GM15510 (cell line): ENCODE results near the gene TMEM150C.

Experiments used
- POLR2A ChIP-seq: IDR thresholded peaks from 3 replicates; pipeline ENCODE4 v1.6.1; 2011; ENCODE audit warnings: borderline replicate concordance; ENCODE audit not compliant: insufficient read length; ENCODE audit errors: extremely low read depth

TMEM150C gene

DNA sequence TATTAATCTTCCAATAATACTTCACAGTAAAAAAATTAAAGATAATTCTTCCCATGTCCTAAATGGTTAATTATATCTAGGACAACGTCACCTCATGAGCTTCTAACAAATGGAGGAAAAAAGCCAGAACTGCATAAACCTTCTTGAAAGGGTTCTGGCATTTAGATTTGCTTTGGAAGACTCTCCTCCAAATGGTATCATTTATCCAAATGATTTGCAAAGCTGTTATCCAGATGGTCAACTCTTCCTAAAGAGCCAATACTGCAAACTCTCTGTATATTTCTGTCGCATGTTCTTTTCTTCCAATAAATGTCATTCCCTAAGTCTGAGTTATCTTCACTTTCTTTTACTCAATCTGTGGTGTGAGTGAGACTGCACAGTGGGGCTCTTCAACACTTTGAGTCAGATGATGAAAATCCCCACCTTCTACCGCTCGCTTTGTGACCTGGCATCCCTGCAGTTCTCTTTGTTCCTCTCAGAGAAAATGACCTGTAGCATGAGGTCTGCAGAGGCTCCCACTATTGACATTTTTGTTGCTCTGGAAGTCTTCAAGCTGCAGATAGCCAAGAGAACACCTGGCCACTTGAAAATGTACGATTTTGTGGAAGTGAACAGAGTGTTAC is 52.9 kb downstream of the TMEM150C start:
- TF ChIP-seq POLR2A, result no peak

DNA sequence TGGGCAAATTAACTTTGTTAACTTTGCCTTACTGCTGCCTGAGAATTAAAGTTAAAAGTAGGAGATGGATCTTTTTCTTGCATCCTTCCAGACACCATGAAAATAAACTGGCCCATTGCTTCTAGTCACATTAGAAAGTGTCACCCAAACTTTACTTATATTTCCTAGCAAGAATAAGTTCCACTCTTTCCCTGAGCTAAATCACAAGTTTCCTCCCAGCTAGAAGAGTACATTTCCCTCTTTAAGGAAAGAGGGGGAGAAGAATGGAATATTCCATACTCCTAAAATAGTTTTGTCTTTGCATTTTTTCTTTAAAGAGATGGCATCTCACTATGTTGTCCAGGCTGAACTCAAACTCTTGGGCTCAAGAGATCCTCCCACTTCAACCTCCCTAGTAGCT is 53.8 kb downstream of the TMEM150C start:
- no peak for TF ChIP-seq POLR2A

DNA sequence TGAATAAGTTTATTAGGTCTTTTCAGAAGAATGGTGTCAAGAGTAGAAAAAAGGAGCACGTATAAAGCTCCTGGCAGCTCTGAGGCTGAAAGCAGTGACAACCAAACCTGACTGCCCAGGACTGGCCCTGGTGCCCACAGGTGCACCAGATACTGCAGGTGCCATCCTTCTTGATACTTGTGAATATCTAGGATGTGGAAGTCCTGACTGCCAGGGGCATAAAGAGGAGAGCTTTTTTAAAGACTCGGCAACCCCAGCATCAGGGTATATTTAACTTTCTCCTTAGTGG is 60.7 kb downstream of the TMEM150C start:
- TF ChIP-seq POLR2A, result no peak

DNA sequence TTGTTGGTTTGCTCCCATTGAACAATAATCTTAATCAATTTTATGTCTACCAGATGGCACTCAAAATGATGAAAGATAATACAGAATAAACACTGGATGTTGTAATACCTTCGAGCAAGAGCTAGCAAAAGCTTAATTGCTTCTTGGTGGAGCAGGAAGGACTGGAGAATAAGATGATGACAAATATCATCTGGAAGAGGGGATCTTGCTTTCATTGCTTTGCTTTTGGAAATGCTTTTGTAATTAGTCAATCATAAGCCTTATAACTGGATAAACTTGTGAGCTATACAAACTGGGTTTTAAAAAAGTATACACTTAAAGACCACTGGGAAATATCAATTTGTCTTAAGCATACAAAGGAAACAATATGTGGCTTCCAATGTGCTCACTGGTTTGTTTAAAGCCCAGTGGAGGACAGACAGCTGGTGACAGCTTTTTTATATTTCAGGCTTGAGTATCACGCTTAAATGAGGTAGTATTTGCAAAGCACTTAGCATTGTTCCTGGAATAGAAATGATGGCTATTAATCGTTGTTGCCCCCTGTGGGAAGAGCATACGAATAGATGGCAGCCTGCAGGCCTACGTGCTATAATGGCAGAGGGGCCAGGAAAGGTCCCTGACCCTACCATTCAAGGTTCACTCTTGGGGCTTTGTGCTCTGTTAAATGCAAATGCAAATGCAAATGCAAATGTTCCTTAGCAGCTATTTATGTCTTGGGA is 61.2 kb downstream of the TMEM150C start:
- TF ChIP-seq POLR2A, result no peak

DNA sequence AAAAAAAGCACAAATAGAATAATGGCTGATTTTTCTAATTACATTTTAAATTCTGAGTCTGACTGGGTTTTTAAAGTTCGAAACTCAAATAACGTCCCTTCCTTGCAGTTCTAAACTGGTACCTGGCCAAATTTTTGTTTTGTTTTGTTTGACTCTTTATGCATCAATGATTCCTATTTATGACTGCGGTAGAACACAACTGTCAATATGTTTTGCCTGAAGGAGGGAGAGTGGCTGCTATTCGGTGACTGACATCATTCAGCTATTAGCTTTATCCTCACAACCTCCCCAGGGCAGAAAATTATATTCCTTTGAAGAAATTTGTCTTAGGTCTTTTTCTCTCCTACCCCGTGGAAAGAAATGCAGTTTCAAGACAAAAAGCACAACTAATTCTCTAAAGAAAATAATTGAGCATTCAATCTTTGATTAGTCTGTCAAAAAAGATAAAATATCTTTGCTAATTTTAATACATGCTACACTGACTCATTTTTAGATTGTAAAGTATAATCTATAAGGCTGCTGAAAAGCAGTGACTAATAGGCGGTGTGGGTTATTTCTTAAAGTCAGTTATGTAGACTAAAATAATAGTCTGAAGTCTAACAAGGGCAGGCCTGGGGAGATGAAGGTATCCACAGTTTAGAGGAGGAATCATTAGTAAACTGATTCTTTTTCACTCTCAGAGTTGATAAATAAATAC is 61.9 kb downstream of the TMEM150C start:
- TF ChIP-seq POLR2A, result no peak

DNA sequence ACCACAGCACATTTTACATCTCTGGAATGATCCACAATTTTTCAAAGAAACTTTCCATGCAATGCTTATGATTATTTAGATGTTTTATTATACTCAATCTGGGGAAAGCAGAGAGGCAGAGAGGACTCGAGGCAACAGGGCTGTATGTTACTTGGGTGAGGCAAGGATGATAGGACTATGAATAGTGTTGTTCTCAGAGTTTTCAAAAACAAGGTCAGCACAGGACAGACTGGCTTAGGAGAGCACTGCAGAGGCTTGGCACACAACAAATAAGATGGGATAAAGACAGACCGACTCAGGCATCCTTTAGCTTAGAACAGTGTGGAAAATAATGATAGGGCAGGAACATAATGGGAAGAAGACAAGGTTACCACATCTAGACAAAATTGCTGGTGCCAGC is 65.4 kb downstream of the TMEM150C start:
- no peak for TF ChIP-seq POLR2A

DNA sequence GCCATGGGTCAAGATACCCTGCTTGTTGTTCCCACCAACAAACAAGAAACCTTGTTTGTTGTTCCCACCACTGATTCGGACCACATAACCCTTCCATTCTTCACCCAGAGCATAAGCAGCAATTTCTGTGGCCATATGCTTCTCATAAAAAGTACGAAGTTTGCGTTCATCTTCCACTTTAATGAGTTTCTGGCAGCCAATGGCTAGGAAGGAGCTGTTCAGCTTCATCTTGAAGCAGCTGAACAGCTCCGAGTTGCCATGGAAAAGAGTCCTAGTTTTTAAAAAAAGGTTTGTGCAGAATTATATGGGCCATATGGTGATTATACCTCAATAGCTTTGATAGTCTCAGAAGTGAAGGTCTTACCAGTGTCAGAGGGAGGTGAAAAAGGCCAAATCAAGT is 66.1 kb downstream of the TMEM150C start:
- no peak for TF ChIP-seq POLR2A

DNA sequence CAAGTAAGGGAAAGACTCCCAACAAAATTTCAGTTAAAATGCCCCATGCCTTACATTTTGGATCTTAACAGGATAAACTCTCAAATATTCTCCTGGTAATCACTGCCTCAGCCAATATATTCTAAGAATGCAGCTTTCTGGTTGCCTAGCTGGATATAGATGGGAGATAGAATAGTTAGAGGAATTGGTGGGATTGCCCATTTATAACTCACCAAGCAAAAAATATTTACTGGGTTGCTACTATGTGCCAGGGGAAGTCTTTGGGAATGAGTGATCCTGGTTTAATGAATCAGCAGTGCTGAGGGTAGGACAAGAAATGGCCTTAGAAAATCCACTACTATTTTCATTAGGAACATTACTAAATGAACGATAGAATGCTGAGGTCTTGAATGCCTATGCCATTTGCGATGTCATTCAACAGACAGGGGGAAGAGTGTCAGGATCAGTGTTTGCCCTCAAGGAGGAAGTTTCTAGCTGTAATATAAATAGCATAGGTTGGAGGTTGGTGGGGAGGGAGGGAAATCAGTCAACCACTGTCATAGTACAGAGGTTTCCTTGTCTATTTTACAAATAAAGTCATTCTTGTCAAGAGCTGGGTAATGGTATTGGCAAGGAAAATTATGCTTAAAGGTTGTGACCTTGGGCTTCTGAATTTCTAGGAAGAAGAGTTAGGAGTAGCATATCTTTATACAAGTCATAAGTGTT is 67.9 kb downstream of the TMEM150C start:
- TF ChIP-seq POLR2A, result no peak

DNA sequence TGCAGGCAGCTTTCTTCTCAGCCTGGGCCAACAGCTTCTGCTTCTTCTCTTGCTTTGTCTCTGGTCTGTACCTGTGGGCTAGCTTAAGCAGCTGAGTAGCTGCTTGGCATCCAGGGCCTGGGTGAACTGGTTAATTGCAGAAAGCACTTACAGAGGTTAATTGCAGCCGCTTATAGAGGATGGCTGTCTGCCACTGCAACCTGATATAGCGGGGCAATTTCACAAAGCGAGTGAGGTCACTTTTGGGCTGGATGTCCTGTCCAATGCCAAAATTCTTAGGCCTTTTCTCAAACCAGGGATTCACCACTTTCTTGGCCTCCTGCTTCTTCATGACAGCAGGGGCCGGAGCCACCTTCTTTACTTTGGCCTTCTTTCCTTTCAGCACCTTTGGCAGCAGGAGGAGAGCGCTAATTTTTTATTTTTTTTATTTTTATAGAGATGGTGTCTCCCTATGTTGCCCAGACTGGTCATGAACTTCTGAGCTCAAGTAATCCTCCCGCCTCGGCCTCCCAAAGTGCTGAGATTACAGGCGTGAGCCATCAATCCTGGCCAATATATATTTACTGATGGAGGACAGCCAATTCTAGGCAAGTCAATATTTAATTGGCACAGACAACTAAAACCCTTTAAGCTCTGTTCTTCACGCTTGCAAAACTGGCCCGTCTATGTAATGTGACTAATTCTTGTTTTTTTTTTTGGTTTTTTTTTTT is 70.4 kb downstream of the TMEM150C start:
- TF ChIP-seq POLR2A, result no peak

DNA sequence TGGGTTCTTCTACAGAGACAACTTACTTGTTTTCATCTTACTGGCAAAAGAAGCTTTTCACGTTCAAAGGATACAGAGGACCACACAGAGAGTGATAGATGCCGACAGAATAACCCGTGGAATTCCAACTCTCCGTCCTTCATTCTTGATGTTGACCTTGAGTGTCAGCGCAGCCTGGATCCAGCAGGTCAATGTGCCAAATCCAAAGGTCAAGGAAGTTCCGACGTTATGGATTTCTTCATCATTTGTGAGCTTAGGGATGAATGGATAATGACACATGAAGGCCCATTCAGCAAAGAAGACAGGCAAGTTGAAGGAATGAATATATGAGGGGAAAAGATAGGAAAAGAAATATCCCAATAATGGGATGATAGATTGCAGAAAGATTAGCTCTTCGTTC is 71.8 kb downstream of the TMEM150C start:
- no peak for TF ChIP-seq POLR2A

DNA sequence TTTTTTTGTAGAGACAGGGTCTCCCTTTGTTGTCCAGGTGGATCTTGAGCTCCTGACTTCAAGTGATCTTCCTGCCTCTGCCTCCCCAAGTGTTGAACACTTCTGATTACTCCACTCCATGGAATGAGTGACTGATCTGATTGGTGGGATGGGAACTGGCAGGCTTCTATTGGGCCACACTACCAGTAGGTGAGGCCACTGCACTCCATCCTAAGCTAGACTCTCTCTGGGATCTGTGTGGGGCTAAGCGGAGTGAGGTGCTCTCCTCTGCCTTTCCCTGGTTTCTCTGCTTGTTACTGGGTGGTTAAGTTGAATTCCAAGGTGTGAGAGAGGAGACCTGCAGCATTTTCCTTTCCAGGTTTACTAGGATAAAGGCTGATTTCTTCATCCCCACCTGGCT is 72.7 kb downstream of the TMEM150C start:
- TF ChIP-seq POLR2A, result no peak

DNA sequence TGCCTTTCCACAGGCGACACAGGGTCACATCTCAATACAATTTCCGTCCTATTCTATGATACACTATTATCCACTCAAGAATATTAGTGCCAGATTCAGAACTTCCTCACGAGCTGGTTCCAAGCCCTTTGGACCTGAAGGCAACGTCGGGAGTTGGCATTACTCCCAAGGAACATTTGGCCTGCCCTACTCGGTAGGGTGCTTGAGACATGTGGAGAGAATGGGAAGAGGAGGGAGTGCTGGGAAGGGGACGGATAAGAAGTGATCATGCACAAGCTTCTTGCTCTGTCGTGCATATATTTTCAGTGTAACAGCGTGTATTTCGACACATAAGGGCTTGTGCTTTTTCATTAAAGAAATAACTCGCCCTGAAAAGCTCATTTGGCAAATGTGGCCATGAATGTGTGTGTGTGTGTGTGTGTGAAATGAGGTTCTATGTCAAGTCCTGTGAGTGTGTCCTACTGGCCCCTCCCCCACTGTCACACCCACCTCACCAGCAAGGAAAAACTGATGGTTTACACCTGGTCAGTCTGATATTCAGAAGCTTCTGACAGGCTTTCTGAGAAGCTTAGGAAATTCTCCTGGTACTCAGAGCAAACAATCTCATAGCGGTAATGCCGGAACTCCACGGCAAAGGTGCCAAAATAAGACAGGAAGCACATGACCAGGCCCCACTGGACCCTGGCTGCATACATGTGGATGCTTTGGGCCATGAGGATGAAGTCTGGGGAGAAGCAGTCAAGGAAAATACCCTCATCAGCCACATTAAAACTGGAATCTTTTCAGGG is 76.6 kb downstream of the TMEM150C start:
- TF ChIP-seq POLR2A, result no peak

DNA sequence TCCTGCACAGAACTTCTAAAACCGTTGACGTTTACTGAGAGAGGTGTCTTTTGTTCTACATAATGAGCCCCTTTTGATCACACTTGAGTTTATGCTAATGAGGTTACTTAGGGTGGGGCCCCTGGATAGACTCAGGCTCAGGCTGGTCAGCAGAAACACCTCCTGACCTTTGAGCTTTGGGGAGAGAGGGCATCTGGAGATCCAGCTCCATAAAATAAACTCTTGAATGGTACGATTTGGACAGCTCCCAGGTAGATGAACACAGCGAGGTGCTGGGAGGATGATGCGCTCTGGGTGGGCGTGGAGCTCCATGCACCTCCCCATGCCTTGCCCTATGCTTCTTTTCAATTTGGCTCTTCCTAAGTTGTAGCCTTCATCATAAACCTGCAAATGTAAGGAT is 79.4 kb downstream of the TMEM150C start:
- TF ChIP-seq POLR2A, result no peak

DNA sequence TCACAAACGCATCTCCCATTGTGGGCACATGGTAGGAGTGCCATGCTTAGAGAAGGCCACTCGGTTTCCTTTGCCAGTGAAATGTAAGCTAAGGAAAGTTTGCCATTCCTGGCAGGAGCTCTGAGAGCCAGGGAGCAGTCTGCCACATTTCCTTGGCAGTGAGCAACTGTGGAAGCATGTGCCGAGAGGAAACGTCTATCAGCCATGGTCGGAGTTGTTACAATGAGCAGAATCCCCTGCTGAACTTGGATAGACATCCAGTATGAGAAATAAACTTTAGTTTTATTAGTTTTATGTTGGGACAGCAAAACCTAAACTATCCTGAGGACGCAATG is 80.3 kb downstream of the TMEM150C start:
- TF ChIP-seq POLR2A, result no peak
